SU-DHL-6 (cell line): ENCODE data around the gene NR1H2.

ENCODE experiments used
- EZH2phosphoT487 ChIP-seq: fragments of 200-600 bp; sonication (generic), shearing (Covaris generic); conservative IDR thresholded peaks from 2 replicates; pipeline ENCODE4 v1.6.1; 2018; ENCODE audit warnings: mild to moderate bottlenecking, antibody characterized with exemption, low read length, moderate library complexity, mixed read lengths
- TF ChIP-seq, protein P1 (sequence below): fragments of 200-600 bp; sonication (generic); IDR thresholded peaks from one replicate; pipeline ENCODE4 v1.5.1; 2017; ENCODE audit warnings: antibody characterized with exemption, mild to moderate bottlenecking, low read length, moderate library complexity; ENCODE audit not compliant: insufficient read depth, poor library complexity, severe bottlenecking

DNA sequence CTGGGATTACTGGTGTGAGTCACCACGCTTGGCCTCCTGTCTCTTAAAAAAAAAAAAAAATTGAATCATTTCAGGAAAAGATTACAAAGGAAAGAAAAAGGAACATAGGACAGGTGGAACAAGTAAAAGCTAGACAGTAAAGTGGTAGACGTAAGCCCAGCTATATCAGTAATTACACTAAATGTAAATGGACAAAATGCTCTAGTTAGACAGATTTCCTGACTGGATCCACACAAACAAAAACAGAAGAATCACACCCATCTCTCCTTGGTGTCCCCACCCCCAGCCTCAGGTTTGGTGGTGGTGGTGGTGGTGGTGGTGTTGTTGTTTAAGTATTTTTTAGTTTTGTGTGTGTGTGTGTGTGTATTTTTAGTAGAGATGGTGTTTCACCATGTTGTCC, 36.2 kb downstream of the NR1H2 start:
- TF ChIP-seq, protein P1, sequence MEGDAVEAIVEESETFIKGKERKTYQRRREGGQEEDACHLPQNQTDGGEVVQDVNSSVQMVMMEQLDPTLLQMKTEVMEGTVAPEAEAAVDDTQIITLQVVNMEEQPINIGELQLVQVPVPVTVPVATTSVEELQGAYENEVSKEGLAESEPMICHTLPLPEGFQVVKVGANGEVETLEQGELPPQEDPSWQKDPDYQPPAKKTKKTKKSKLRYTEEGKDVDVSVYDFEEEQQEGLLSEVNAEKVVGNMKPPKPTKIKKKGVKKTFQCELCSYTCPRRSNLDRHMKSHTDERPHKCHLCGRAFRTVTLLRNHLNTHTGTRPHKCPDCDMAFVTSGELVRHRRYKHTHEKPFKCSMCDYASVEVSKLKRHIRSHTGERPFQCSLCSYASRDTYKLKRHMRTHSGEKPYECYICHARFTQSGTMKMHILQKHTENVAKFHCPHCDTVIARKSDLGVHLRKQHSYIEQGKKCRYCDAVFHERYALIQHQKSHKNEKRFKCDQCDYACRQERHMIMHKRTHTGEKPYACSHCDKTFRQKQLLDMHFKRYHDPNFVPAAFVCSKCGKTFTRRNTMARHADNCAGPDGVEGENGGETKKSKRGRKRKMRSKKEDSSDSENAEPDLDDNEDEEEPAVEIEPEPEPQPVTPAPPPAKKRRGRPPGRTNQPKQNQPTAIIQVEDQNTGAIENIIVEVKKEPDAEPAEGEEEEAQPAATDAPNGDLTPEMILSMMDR: no peak
- no peak for TF ChIP-seq EZH2phosphoT487
